GF-D8 (cell line): ENCODE measurements around the gene CNTN5.

Experiments used
- DNase-seq: peaks from one replicate; lab custom pipeline; 2025; lab: John Stamatoyannopoulos, UW

Gene CNTN5

GRCh38 chr11:100329352-100329751 lies 1308.6 kb downstream of the CNTN5 start:
- no peak for DNase-seq

GRCh38 chr11:100336873-100337272 lies 1316.1 kb downstream of the CNTN5 start:
- DNase-seq = no peak

DNA sequence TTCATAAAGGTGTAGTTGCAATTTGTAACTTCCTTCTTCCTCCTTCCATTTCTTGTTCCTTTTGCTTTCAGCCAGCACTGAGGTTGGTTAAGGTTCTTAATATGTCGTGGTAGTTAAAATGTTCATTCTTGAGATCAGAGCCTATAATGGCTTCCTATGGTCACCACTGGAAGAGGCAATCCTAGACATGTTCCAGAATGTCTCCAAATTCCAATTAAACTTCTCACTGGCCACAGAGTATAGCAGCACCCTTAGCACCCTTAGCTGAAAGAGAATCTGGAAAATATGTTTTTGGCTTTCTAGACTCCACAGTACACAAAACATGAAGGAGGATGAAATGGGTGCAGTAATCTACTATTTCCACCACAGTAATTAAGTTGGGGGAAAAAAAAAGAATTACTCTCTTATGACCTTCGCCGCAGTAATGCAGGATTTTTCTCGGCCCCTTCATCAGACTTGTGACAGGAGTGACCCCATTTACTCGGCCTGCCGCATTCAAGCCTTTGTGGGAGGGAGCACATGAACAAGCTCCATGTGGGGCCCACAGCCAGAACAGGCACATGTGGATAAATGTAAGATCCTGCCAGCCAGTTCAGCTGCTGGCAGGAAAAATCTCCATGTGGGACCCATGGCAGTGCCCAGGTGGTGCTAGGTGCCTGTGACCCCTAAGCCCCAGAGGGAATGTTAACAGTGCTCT lies 1317.5 kb downstream of the CNTN5 start:
- DNase-seq = no peak

DNA sequence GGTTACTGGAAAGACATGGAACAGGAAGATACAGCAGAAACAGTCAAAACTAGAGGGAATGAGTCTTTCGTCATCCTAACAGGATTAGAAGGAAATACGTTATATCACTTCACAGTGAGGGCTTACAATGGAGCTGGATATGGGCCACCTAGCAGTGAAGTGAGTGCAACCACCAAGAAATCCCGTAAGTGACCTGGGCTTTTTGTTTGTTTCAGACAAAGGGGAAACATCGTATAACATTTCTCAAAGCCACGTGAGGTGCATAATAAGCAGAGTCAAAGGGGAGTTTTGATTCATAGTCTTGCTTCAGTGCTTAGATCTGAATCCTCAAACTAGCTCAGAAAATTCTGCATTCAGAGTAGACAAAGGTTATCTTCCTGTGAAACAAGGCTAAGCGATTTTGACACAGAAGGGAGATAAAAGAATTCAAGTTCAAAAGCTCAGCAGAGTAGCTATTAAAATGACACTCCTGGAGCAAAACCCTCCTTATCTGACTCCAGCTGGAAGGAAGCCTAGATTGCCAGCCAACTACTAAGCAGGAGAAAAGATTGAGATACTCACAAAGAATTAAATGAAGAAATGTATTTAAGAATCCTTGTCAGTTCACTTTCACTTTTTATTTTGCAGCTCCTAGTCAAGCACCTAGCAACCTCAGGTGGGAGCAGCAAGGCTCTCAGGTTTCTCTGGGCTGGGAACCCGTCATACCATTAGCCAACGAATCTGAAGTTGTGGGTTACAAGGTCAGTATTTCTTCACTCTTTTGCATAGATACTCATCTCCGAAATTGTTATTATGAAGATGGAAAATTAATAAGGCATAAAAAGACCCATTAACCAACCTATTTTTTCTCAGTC lies 1319.9 kb downstream of the CNTN5 start:
- no peak for DNase-seq

DNA sequence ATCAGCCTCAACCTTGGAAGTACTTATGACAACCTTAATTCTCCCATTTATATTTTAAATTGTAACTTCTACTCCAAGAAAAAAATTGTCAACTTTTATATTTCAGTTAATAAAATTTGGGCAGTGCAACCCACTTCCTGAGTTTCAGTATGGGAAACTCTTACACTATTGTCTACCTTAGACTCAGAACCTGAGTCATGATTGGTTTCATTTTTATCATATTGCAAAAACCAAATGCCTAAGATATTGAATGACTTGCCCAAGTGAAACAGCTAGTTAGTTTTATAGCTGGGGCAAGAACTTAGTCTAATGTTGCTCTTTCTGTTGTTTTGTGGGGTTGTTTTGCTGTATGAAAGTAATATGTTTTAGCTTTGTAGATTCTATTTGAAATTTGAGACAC lies 1332.3 kb downstream of the CNTN5 start:
- no peak for DNase-seq

GRCh38 chr11:100354736-100355135 lies 1334.0 kb downstream of the CNTN5 start:
- DNase-seq = no peak

DNA sequence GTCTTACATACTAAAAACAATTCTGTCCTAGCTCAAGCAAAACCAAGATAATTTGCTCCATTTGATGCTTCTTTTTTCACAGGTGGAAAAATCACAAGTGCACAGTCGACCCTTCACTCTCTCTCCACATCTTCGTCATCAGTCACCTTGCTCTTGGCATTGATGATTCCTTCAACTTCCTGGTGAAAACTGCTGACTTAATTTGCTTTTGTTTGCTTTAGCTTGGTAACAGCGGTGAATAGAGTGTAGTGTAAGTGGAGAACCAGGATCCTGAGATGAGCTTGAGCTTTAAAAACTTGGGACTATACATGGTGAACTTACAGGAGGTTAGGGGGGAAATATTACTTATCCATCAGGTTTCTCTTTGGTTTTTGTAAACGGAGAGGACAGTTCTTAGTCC lies 1335.3 kb downstream of the CNTN5 start:
- DNase-seq = no peak

DNA sequence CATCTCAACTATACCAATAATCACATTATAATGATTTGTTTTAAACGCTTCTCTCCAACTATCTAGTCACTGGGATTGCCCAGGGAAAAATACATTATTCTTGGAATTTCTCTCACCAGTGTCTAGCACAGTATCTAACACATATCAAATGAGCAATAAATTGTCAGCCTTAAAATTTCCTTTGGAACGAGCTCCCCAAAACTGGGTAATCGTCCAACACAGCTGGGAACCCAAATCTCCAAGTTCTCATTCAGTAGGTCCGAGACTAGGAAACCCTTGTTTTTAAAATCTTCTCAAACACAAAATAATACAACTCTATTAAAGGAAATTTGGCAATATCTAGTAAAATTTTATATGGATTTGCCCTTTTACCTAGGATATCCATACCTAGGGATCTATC lies 1338.5 kb downstream of the CNTN5 start:
- DNase-seq = no peak

DNA sequence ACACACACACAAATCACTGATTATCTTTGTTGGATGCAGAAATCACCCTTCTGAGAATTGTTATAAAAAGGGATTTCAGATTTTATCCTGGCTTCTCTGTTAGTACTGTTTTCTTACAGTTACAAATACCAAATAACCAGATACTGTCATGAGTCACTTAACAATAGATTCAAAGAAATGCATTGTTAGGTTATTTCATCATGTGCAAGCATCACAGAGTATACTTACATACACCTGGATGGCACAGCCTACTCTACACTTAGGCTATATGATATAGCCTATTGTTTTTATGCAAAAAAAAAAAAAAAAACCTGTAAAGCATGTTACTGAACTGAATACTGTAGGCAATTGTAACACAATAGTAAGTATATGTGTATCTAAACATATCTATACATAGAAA lies 1347.1 kb downstream of the CNTN5 start:
- DNase-seq = no peak

DNA sequence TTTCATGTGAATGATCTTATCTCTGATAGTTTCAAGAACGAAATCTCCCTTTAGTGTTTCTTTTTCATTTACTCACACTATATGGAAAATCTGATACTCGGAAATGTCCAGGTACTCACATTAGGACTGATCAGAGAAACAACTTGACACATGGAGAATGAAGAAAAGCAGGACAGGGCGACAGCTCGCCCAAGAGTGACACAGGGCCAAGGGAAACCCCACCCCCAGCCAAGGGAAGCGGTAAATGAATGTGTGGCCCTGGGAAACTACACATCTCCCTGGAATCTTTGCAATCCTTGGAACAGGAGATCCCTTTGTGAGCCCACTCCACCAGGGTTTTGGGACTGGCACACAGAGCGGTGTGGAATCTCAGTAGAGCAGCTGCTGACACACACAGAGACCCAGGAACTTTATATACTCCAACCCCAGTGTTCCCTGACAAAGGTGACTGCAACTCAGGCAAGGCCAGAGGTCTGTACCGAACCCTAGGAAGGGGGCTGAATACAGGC lies 1362.7 kb downstream of the CNTN5 start:
- no peak for DNase-seq

DNA sequence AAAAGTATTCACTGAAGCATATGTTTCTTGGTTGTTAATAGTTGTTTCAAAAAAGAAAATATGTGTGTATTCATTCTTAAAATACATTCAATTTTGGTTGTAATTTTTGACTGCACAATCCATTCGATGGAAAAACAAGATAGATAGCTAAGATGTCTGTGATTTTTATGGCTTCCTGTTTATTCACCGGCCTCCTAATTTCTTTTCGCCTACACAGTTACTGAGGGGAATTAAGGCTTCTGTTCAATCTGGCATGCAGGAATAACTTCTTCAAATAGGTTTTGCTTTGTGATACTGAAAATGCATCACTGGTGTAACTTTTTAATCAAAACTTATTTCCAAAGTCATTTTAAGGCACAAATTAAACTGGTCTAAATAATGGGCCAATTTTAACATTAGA lies 1375.5 kb downstream of the CNTN5 start:
- DNase-seq = no peak

DNA sequence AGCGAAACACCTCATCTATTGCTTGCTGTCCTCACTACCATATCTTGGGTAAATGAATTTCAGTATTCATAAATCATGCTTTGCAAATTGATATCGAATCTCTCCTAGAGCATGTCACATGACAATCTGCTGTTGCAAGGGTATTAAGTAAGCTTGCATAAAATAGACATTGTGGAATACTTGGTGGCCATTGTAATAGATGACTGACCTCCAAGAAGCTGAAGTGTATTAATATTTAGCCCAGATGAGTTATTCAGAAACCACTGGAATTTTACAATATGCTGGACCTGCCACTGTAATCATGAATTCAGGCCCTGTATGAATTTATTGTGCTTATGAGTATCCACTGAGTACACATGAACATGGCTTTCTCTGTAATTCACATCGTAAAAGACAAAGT lies 1376.7 kb downstream of the CNTN5 start:
- no peak for DNase-seq

- DNase-seq = no peak
Observed at GRCh38 chr11:100403816-100404215, 1383.1 kb downstream of the CNTN5 start.

GRCh38 chr11:100404907-100405306 lies 1384.2 kb downstream of the CNTN5 start:
- DNase-seq = no peak
